ENCODE data around the gene GDPD1.
A peak's percentile ranks its signal among the peaks of the same experiment; 100 is the strongest.
"Not testable (repeated sequence)": the region's sequence is repeated elsewhere in the genome, so short reads cannot be mapped to it uniquely, and the experiment has no call there.

The GDPD1 gene

GRCh38 chr17:59296190-59296589 is 75.9 kb downstream of the GDPD1 start:
- DNase-seq (ENCODE audit: low read depth) = no peak

GRCh38 chr17:59298521-59298920 is 78.2 kb downstream of the GDPD1 start:
- no peak overlapping the region for H3K4me3 ChIP-seq (ENCODE audit: low read length)
- TF ChIP-seq CTCF (conservative IDR thresholded peaks at IDR 0.05; ENCODE audit: low read length) = no peak
- no peak for DNase-seq (ENCODE audit: low read depth)

More at GRCh38 chr17:59296190-59296589, 75.9 kb downstream of the GDPD1 start:
- TF ChIP-seq CTCF (conservative IDR thresholded peaks at IDR 0.05; ENCODE audit: low read length) = no peak
- H3K4me3 ChIP-seq (ENCODE audit: low read length) = no peak overlapping the region

DNA sequence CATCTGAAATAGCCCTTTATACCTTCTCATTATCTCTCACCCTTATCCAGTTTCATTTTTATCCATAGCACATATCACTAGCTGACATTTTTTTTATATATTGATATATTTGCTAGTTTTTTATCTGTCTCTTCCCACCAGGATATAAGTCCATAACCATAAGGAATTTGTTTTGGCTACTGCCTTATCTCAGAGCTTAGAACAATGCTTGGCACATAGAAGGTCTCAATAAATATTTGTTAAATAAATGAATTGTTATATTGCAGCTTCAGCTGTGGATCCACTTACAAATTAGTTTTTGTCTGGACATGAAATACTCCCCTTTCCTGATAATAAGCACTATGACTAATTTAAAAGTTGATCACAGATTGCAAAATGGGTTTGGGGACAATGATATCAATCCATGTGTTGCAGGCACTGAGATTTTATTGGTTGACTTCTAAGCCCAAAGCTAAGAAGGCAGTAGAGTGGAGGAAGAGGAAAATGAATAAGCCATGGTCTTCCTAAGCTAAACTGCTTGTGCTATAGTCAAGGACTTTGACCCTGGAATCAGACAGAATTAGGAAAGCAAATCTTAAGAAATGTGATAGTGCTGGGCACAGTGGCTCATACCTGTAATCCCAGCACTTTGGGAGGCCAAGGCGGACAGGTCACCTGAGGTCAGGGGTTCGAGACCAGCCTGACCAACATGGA is 79.2 kb downstream of the GDPD1 start:
- TF ChIP-seq CTCF (conservative IDR thresholded peaks at IDR 0.05; ENCODE audit: low read length) = no peak
- H3K4me3 ChIP-seq (ENCODE audit: low read length) = no peak overlapping the region
- DNase-seq (ENCODE audit: low read depth) = no peak

- TF ChIP-seq CTCF (conservative IDR thresholded peaks at IDR 0.05; ENCODE audit: low read length) = no peak
These were observed 80.6 kb downstream of the GDPD1 start for GRCh38 chr17:59300941-59301340.

GRCh38 chr17:59304811-59305210 is 84.5 kb downstream of the GDPD1 start:
- no peak for TF ChIP-seq CTCF (conservative IDR thresholded peaks at IDR 0.05; ENCODE audit: low read length)
- no peak for DNase-seq (ENCODE audit: low read depth)
- no peak overlapping the region for H3K4me3 ChIP-seq (ENCODE audit: low read length)

More at GRCh38 chr17:59300941-59301340, 80.6 kb downstream of the GDPD1 start:
- H3K4me3 ChIP-seq (ENCODE audit: low read length) = no peak overlapping the region
- DNase-seq (ENCODE audit: low read depth) = no peak

GRCh38 chr17:59310263-59310920 is 90.1 kb downstream of the GDPD1 start:
- no peak for DNase-seq (ENCODE audit: low read depth)
- no peak for TF ChIP-seq CTCF (conservative IDR thresholded peaks at IDR 0.05; ENCODE audit: low read length)
- H3K4me3 ChIP-seq (ENCODE audit: low read length) = no peak overlapping the region

DNA sequence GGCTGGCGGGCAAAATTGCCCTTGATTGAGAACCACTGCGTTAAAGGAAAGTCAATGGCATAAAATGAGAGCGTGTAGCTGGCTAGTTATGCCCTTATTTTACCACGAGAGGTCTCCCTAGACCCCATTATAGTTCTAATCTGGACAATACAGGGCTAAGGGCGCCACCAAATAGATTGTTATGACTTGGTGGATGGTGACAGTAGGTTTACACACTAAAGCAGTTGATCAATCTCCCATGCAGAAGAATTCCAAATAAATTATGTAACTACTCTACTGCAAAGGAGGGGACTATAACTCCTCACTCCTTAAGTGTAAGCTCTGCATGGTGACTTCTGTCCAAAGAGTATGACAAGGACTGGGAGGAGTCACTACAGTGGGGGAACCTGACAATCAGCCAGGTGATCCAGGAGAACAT is 90.7 kb downstream of the GDPD1 start:
- DNase-seq (ENCODE audit: low read depth) = peak; percentile 59
- H3K4me3 ChIP-seq (ENCODE audit: low read length) = no peak overlapping the region
- TF ChIP-seq CTCF (conservative IDR thresholded peaks at IDR 0.05; ENCODE audit: low read length) = peak; percentile 84

DNA sequence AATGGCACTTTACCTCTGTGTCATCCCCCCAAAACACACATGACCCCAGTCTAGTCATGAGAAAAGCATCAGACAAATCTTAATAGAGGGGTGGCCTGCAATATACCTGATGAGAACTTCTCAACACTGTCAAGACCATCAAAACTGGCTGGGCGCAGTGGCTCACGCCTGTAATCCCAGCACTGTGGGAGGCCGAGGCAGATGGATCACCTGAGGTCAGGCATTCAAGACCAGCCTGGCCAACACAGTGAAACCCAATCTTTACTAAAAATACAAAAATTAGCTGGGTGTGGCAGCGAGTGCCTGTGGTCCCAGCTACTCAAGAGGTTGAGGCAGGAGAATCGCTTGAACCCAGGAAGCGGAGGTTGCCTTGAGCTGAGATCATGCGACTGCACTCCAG is 91.2 kb downstream of the GDPD1 start:
- not testable (repeated sequence) for DNase-seq (ENCODE audit: low read depth); H3K4me3 ChIP-seq (ENCODE audit: low read length)
